Osteoblast (primary cell): Measurements from ENCODE around the gene BAD. TPM values are rescaled to one million over a fixed set of nuclear protein-coding genes. Genes with fewer than 3 reads are reported as not detected.

ENCODE experiments used
- DNase-seq: peaks from one replicate; pipeline ENCODE4 v3.0.0; 2011; ENCODE audit warnings: low spot score, mixed read lengths; ENCODE audit not compliant: insufficient read length; ENCODE audit errors: missing footprints
- H2AFZ ChIP-seq: 2 replicates; pipeline ENCODE4 v1.6.0; 2011; ENCODE audit warnings: mild to moderate bottlenecking, low read length
- H3K27ac ChIP-seq: 2 replicates; pipeline ENCODE4 v1.5.1; 2011; ENCODE audit warnings: mild to moderate bottlenecking, low read depth, low read length, moderate library complexity
- H3K27me3 ChIP-seq: 2 replicates; pipeline ENCODE4 v1.6.0; 2012; ENCODE audit warnings: mild to moderate bottlenecking, control low read depth, inconsistent platforms, low read length, moderate library complexity; ENCODE audit not compliant: insufficient read depth
- H3K36me3 ChIP-seq: 2 replicates; pipeline ENCODE4 v1.5.1; 2011; ENCODE audit warnings: mild to moderate bottlenecking, low read length, control low read depth, moderate library complexity; ENCODE audit not compliant: insufficient read depth
- H3K4me1 ChIP-seq: 2 replicates; pipeline ENCODE4 v1.5.1; 2011; ENCODE audit warnings: mild to moderate bottlenecking, low read length, control low read depth, moderate library complexity; ENCODE audit not compliant: insufficient read depth
- H3K4me2 ChIP-seq: 2 replicates; pipeline ENCODE4 v1.6.0; 2011; ENCODE audit warnings: mild to moderate bottlenecking, low read length; ENCODE audit not compliant: insufficient read depth
- H3K4me3 ChIP-seq: fragments of 200-600 bp; sonication (generic); 3 replicates; pipeline ENCODE4 v1.5.1; 2012; ENCODE audit warnings: mild to moderate bottlenecking, low read length, inconsistent platforms; ENCODE audit not compliant: insufficient read depth
- H3K79me2 ChIP-seq: 2 replicates; pipeline ENCODE4 v1.6.0; 2012; ENCODE audit warnings: mild to moderate bottlenecking, low read length, control low read depth, inconsistent platforms; ENCODE audit not compliant: insufficient read depth
- H3K9me3 ChIP-seq: 2 replicates; pipeline ENCODE4 v1.5.1; 2011; ENCODE audit warnings: low read depth, low read length, control low read depth
- H4K20me1 ChIP-seq: 2 replicates; pipeline ENCODE4 v1.6.0; 2012; ENCODE audit warnings: mild to moderate bottlenecking, low read length, control low read depth; ENCODE audit not compliant: insufficient read depth
- total RNA-seq: library from RNA; depleted of rRNA; stranded (reverse); fragments of >200 nt; gene quantifications from 2 replicates; pipeline ENCODE4 v1.2.3, GENCODE V29; 2012
- TF ChIP-seq, protein P1 (sequence below): IDR thresholded peaks from 2 replicates; pipeline ENCODE4 v1.5.1; 2011; ENCODE audit warnings: mild to moderate bottlenecking, low read depth, low read length, moderate library complexity; ENCODE audit errors: extremely low read depth

The BAD gene
- total RNA-seq, 1 donor = 70.9 TPM

DNA sequence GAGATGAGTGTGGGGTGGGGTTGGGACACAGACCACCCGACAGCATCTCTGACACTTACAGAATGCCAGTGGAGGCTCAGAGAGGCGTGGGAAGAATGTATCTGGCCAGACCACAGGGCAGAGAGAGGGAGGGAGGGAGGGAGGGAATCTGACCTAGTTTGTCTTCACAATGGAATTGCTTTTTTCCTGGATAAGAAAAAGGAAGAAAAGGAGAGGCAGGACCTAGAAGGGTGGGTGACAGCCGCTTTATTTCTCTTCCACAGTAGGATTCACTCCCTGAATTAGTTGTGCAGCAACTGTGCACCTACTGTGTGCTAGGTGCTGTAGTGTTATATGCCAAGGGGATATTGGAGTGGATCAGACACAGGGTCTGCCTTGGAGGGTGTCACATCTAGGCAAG lies 10.3 kb upstream of the BAD start:
- DNase-seq = peak; percentile 94
- H3K4me2 ChIP-seq = no peak overlapping the region
- peaks cover 5% of the 10 kb centered on the region for H3K4me1 ChIP-seq
- no peaks in the 10 kb centered on the region for H3K36me3 ChIP-seq
- H3K79me2 ChIP-seq = no peaks in the 10 kb centered on the region
- H4K20me1 ChIP-seq = peaks cover 2% of the 10 kb centered on the region
- H3K9me3 ChIP-seq = no peaks in the 10 kb centered on the region
- H2AFZ ChIP-seq = no peak overlapping the region
- H3K4me3 ChIP-seq = no peak overlapping the region
- H3K27ac ChIP-seq = no peak overlapping the region
- H3K27me3 ChIP-seq = peaks cover 97% of the 10 kb centered on the region
- TF ChIP-seq, protein P1, sequence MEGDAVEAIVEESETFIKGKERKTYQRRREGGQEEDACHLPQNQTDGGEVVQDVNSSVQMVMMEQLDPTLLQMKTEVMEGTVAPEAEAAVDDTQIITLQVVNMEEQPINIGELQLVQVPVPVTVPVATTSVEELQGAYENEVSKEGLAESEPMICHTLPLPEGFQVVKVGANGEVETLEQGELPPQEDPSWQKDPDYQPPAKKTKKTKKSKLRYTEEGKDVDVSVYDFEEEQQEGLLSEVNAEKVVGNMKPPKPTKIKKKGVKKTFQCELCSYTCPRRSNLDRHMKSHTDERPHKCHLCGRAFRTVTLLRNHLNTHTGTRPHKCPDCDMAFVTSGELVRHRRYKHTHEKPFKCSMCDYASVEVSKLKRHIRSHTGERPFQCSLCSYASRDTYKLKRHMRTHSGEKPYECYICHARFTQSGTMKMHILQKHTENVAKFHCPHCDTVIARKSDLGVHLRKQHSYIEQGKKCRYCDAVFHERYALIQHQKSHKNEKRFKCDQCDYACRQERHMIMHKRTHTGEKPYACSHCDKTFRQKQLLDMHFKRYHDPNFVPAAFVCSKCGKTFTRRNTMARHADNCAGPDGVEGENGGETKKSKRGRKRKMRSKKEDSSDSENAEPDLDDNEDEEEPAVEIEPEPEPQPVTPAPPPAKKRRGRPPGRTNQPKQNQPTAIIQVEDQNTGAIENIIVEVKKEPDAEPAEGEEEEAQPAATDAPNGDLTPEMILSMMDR = no peak

DNA sequence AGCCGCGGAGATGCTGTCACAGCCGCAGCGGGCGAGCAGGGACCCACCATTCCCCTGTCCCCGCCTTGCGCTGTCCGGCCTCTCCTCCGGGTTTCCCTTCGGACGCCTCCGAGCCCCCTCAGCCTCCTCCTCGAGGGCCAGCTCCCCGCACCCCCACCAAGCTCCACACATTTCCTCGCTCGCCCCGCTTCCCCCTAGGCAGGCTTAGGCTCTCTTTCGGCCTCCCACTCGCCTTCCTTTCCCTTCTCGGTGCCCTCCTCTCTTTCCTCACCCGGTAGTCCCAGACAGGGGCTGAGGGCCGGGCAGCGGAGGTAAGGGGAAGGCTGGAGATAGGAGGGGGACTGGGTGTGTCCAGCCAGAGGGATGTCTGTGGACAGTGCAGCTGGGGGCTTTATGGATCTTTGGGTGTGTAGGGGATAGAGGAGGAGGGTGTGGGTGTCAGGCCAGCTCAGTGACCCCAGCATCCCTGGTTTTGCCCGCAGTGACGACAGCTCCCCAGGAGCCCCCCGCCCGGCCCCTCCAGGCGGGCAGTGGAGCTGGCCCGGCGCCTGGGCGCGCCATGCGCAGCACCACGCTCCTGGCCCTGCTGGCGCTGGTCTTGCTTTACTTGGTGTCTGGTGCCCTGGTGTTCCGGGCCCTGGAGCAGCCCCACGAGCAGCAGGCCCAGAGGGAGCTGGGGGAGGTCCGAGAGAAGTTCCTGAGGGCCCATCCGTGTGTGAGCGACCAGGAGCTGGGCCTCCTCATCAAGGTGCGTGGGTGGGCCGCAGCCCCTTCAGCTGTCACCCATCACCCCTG lies 8.2 kb upstream of the BAD start:
- Histone ChIP-seq H4K20me1 (peaks cover 2% of the 10 kb centered on the region), H3K4me3 (peak overlapping the region; percentile 47), H2AFZ (no peak overlapping the region), H3K9me3 (no peaks in the 10 kb centered on the region), H3K27ac (no peak overlapping the region), H3K27me3 (peaks cover 76% of the 10 kb centered on the region), H3K4me2 (no peak overlapping the region), H3K4me1 (no peaks in the 10 kb centered on the region), H3K36me3 (no peaks in the 10 kb centered on the region), H3K79me2 (no peaks in the 10 kb centered on the region)
- TF ChIP-seq, protein P1 = no peak
- peak; percentile 89 for DNase-seq

DNA sequence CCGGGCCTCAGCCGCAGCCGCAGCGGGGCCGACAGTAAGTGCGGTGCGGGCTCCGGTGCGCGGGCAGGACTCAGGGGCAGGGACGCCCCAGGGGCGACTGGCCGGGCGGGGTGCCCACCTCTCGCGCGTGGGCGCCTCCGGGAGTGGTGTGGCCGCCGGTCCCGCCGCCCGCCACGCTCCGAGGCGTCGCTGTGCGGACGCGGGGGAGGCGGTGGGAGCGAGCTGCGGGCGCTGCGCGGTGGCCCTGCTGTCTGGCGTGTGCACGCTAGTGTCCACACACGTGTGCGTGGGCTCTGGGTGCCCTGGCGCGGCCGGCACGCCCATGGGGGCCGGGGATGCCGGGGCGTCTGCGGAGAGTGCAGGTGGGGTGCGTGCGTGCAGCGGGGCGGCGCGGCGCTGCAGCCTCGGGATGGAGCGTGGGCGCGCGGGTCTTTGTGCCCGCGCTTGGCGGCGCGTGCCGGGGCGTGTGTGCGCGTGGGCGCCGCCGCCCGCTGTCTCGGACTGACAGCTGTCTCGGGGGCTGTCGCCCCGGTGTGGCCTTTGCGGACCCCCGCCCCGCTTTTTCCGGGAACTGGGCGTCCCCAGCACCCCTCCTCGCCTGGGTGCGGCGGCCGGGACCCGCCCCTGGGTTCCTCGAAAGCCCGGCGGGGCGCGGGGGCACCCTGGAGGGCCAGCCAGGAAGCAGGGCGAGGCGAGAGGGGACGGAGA lies 7.4 kb upstream of the BAD start:
- peak overlapping the region; percentile 47 for H3K4me3 ChIP-seq
- H3K79me2 ChIP-seq = no peaks in the 10 kb centered on the region
- TF ChIP-seq, protein P1 = no peak
- peaks cover 69% of the 10 kb centered on the region for H3K27me3 ChIP-seq
- H2AFZ ChIP-seq = no peak overlapping the region
- H3K27ac ChIP-seq = no peak overlapping the region
- H3K36me3 ChIP-seq = no peaks in the 10 kb centered on the region
- no peaks in the 10 kb centered on the region for H3K4me1 ChIP-seq
- DNase-seq = peak; percentile 82
- peaks cover 2% of the 10 kb centered on the region for H4K20me1 ChIP-seq
- H3K4me2 ChIP-seq = no peak overlapping the region
- H3K9me3 ChIP-seq = no peaks in the 10 kb centered on the region

DNA sequence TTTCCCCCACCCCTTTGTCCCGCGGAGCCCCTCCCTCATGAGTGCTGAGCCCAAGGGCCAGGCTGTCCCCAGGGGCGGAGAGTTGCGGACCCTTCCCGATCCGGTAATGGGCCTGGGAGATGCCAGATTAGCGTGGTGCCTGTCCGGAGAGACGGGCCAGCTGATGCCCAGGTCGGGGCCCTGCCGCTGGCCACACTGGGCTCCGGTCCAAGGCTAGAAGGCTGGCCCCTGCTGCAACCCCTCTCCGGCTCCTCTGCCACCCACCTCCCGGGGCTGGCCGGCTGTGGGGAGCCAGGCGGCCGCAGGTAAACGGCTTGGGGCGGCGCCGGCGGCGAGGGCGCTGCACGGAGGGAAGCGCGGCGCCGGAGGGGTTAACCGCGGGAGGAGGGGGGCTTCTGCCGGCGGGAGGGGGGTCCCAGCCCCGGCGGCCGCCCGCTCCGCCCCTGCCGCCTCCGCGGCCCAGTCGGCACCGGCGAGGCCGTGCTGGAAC lies 6.8 kb upstream of the BAD start, which contains the start of gene KCNK4:
Gene KCNK4 (plus strand): TSS at position 41 of the 490 bp plus-strand sequence. CDS start 1,717 bp downstream, outside the sequence.
- H3K79me2 ChIP-seq = peaks cover 2% of the 10 kb centered on the region
- TF ChIP-seq, protein P1 = no peak
- no peak within 1 kb of the TSS for H3K4me2 ChIP-seq
- no peaks in the 10 kb centered on the region for H3K36me3 ChIP-seq
- H3K4me3 ChIP-seq = peak within 1 kb of the TSS; percentile 47
- DNase-seq = peak; percentile 64
- no peak within 1 kb of the TSS for H3K27ac ChIP-seq
- H3K4me1 ChIP-seq = peaks cover 2% of the 10 kb centered on the region
- no peaks in the 10 kb centered on the region for H3K9me3 ChIP-seq
- peaks cover 2% of the 10 kb centered on the region for H4K20me1 ChIP-seq
- no peak within 1 kb of the TSS for H2AFZ ChIP-seq
- peaks cover 63% of the 10 kb centered on the region for H3K27me3 ChIP-seq
